ENCODE data around the gene LPIN1. TPM values are rescaled to one million over a fixed set of nuclear protein-coding genes. Genes with fewer than 3 reads are reported as not detected.
A peak's percentile ranks its signal among the peaks of the same experiment; 100 is the strongest.

LPIN1 gene
- total RNA-seq, 1 donor from 2014 or later, result 12.1 TPM

DNA sequence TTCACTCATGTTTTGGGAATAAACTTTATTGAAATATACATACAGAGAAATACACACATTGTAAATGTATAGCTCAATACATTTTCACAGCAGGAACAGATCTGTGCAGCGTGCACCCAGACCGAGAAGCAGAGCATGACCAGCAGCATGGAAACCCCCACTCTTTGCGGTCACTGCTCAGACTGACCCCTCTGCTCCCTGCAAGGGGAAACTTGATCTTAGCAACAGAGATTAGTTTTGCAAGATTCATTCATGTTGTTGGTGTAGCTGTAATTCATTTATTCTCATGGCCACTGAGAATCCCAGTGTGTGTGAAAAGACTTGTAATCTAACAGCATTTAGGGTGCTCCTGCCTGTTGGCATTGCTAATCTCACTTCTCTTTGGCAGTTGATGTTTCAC is 35.2 kb downstream of the LPIN1 start:
- Histone ChIP-seq H3K4me3 (ENCODE audit: low read depth, low read length) (no peak overlapping the region), H3K27me3 (ENCODE audit: control insufficient read depth, insufficient read depth, low read length) (no peaks in the 10 kb centered on the region), H3K36me3 (ENCODE audit: control insufficient read depth, insufficient read depth, low read length) (peaks cover 16% of the 10 kb centered on the region)
- no peak for TF ChIP-seq CTCF (IDR thresholded peaks at IDR 0.05; ENCODE audit: insufficient read depth, low read length, severe bottlenecking)
- DNase-seq (ENCODE audit: low read depth) (no peak), FAIRE-seq (no peak)

DNA sequence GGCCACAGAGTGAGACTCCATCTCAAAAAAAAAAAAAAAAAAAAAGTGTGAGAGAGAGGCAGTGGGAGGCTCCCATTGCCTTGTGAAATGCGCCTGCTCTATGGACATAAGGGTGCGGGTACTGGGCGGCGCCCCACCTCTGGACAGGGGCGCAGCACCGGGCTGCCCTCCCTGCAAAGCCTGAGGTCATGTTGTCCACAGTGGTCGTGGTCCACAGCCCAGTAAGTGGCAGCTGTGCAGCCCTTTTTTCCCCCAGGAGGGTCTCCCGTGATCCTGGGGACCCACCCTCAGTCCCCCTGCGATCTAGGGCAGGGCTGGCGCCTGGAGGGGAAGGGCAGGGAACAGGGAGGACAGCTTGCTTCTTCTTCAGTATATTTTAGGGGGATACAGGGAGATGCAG is 37.8 kb downstream of the LPIN1 start:
- TF ChIP-seq CTCF (IDR thresholded peaks at IDR 0.05; ENCODE audit: insufficient read depth, low read length, severe bottlenecking), result no peak
- H3K36me3 ChIP-seq (ENCODE audit: control insufficient read depth, insufficient read depth, low read length), result peaks cover 22% of the 10 kb centered on the region
- no peak for FAIRE-seq
- no peak for DNase-seq (ENCODE audit: low read depth)
- no peaks in the 10 kb centered on the region for H3K27me3 ChIP-seq (ENCODE audit: control insufficient read depth, insufficient read depth, low read length)
- no peak overlapping the region for H3K4me3 ChIP-seq (ENCODE audit: low read depth, low read length)

- peak; percentile 98 for TF ChIP-seq CTCF (IDR thresholded peaks at IDR 0.05; ENCODE audit: insufficient read depth, low read length, severe bottlenecking)
- peak; percentile 7 for DNase-seq (ENCODE audit: low read depth)
- peaks cover 23% of the 10 kb centered on the region for H3K36me3 ChIP-seq (ENCODE audit: control insufficient read depth, insufficient read depth, low read length)
- no peak for FAIRE-seq
- no peak overlapping the region for H3K4me3 ChIP-seq (ENCODE audit: low read depth, low read length)
- H3K27me3 ChIP-seq (ENCODE audit: control insufficient read depth, insufficient read depth, low read length), result no peaks in the 10 kb centered on the region
Measured at GRCh38 chr2:11784747-11785610, 38.5 kb downstream of the LPIN1 start.

- Histone ChIP-seq H3K4me3 (ENCODE audit: low read depth, low read length) (no peak overlapping the region), H3K27me3 (ENCODE audit: control insufficient read depth, insufficient read depth, low read length) (no peaks in the 10 kb centered on the region), H3K36me3 (ENCODE audit: control insufficient read depth, insufficient read depth, low read length) (peaks cover 25% of the 10 kb centered on the region)
- no peak for DNase-seq (ENCODE audit: low read depth)
- FAIRE-seq, result peak; percentile 18
- no peak for TF ChIP-seq CTCF (IDR thresholded peaks at IDR 0.05; ENCODE audit: insufficient read depth, low read length, severe bottlenecking)
Measured at GRCh38 chr2:11785611-11785940, 39.1 kb downstream of the LPIN1 start.

DNA sequence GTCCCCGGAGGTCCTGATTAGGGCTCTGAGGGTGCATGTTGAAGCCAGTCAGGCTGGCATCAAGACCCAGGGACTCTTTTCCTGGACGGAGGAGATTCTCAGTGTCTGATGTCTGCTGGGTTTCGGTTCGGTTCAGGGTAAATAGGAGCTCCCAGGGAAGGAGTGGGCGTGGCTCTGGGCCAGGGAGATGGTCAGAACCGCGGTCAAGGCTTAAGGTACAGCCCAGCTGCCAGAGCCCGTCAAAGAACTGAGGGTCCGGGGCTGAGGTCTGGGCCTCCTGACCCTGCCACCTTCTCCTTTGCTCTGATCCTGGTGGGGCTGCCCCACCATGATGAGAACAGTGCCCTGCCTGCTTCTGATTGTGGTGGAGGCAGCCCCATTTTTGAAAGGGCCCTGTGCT is 39.8 kb downstream of the LPIN1 start:
- FAIRE-seq, result no peak
- peaks cover 24% of the 10 kb centered on the region for H3K36me3 ChIP-seq (ENCODE audit: control insufficient read depth, insufficient read depth, low read length)
- TF ChIP-seq CTCF (IDR thresholded peaks at IDR 0.05; ENCODE audit: insufficient read depth, low read length, severe bottlenecking), result no peak
- DNase-seq (ENCODE audit: low read depth), result no peak
- H3K27me3 ChIP-seq (ENCODE audit: control insufficient read depth, insufficient read depth, low read length), result no peaks in the 10 kb centered on the region
- no peak overlapping the region for H3K4me3 ChIP-seq (ENCODE audit: low read depth, low read length)

DNA sequence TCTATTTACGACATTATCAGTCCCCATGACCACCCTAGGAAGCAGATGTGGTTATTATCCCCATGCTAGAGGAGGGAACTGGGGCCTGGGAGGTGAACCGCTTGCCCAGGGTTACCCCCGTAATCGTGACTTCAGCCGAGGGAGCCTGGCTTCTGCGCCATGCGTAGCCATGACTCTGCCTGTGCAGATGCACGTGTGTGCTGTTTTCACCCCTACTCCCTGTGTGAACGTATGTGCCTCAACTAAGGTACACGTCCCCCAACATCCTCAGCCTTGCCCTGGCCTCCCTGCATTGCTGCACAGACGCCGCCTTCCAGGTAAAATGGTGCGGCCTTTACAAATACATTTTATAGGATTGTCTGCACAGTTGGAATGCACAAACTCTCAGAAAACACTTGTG is 40.2 kb downstream of the LPIN1 start:
- H3K27me3 ChIP-seq (ENCODE audit: control insufficient read depth, insufficient read depth, low read length), result no peaks in the 10 kb centered on the region
- H3K36me3 ChIP-seq (ENCODE audit: control insufficient read depth, insufficient read depth, low read length), result peaks cover 24% of the 10 kb centered on the region
- no peak for TF ChIP-seq CTCF (IDR thresholded peaks at IDR 0.05; ENCODE audit: insufficient read depth, low read length, severe bottlenecking)
- FAIRE-seq (no peak), DNase-seq (ENCODE audit: low read depth) (no peak)
- no peak overlapping the region for H3K4me3 ChIP-seq (ENCODE audit: low read depth, low read length)

All from bronchial epithelial cell (primary cell).